GM12878 (cell line): ENCODE measurements around the gene ABCB4. TPM values are rescaled to one million over a fixed set of nuclear protein-coding genes. Genes with fewer than 3 reads are reported as not detected.

Experiments used
- ATAC-seq: fragments of 200-7000 bp; cut with Tn5 transposase; 3 replicates; pipeline ENCODE4 v1.9.1; 2020; ENCODE audit warnings: mild to moderate bottlenecking, moderate library complexity
- BruUV-seq: library from RNA; stranded (reverse); fragments of 400-500 nt; replicated peaks from 2 replicates; lab custom pipeline; 2021; lab: Mats Ljungman, UMichigan
- CTCF ChIA-PET: fragments of 300-600 bp; sonication (Branson Sonifier 250); formaldehyde crosslinking; extraction: SDS; loops from one replicate; lab custom pipeline; 2021; ENCODE audit warnings: inconsistent platforms; lab: Yijun Ruan, JAX
- POLR2A ChIA-PET: fragments of 350-600 bp; formaldehyde crosslinking; extraction: SDS; loops from one replicate; lab custom pipeline; 2021; ENCODE audit warnings: inconsistent platforms; lab: Charles Lee
- RAD21 ChIA-PET: fragments of 300-600 bp; sonication (Branson Sonifier 250); formaldehyde crosslinking; loops from one replicate; lab custom pipeline; 2023; ENCODE audit warnings: antibody characterized with exemption; ENCODE audit not compliant: unreplicated experiment; lab: Charles Lee
- SMC1A ChIA-PET: fragments of 300-600 bp; sonication (Branson Sonifier 250); formaldehyde crosslinking; loops from one replicate; lab custom pipeline; 2023; ENCODE audit not compliant: unreplicated experiment, uncharacterized antibody; lab: Charles Lee
- DNase-seq: peaks from one replicate; pipeline ENCODE4 v3.0.0-alpha.2; 2011; ENCODE audit warnings: low read depth, low spot score
- FAIRE-seq: peaks from 3 replicates; lab custom pipeline; 2011; peaks lifted over from hg19 to GRCh38; lab: Jason Lieb, UNC
- H2AFZ ChIP-seq: 2 replicates; pipeline ENCODE4 v1.6.0; 2011; ENCODE audit warnings: low read depth, low read length, control low read depth; ENCODE audit not compliant: control insufficient read depth
- H3K27ac ChIP-seq: 2 replicates; pipeline ENCODE4 v1.5.1; 2011; ENCODE audit warnings: control low read depth; ENCODE audit not compliant: control insufficient read depth, insufficient read depth
- H3K27me3 ChIP-seq, 2 experiments: replicated peaks in 1 of 2; 2 replicates each; pipeline versions ENCODE4 v1.6.0 to v1.6.1; 2011; ENCODE audit warnings: low read length in 1 of 2; ENCODE audit not compliant: control insufficient read depth in 2 of 2, insufficient read depth in 2 of 2
- H3K36me3 ChIP-seq, 2 experiments: 2 replicates each; pipeline ENCODE4 v1.5.1; 2011; ENCODE audit warnings: low read length in 1 of 2; ENCODE audit not compliant: control insufficient read depth in 2 of 2, insufficient read depth in 2 of 2
- H3K4me1 ChIP-seq: 2 replicates; pipeline ENCODE4 v1.6.1; 2011; ENCODE audit warnings: mild to moderate bottlenecking, low read length, moderate library complexity, mixed read lengths; ENCODE audit not compliant: control insufficient read depth, insufficient read depth
- H3K4me2 ChIP-seq: 2 replicates; pipeline ENCODE4 v1.6.0; 2011; ENCODE audit warnings: control low read depth; ENCODE audit not compliant: control insufficient read depth, insufficient read depth
- H3K4me3 ChIP-seq: fragments of 200-600 bp; sonication (generic); 2 replicates; pipeline ENCODE4 v1.5.1; 2016
- H3K79me2 ChIP-seq: 2 replicates; pipeline ENCODE4 v1.6.0; 2011; ENCODE audit warnings: low read length; ENCODE audit not compliant: control insufficient read depth, insufficient read depth
- H3K9ac ChIP-seq: 2 replicates; pipeline ENCODE4 v1.8.0; 2011; ENCODE audit warnings: low read length, control low read depth, mixed read lengths; ENCODE audit not compliant: control insufficient read depth, insufficient read depth
- H3K9me3 ChIP-seq: replicated peaks from 3 replicates; pipeline ENCODE4 v1.5.1; 2011; ENCODE audit warnings: mild to moderate bottlenecking, low read length; ENCODE audit not compliant: control insufficient read depth, insufficient read depth
- H4K20me1 ChIP-seq: 2 replicates; pipeline ENCODE4 v1.6.0; 2011; ENCODE audit not compliant: control insufficient read depth, insufficient read depth
- BCL3 ChIP-seq: IDR thresholded peaks from 2 replicates; pipeline ENCODE4 v1.6.1; 2011; ENCODE audit warnings: borderline replicate concordance, low read depth, mild to moderate bottlenecking, moderate library complexity, low read length; ENCODE audit not compliant: insufficient read depth, poor library complexity, severe bottlenecking
- CBX5 ChIP-seq: sonication (generic); IDR thresholded peaks from 2 replicates; pipeline ENCODE4 v1.6.1; 2016; ENCODE audit warnings: low read depth, moderate library complexity, mild to moderate bottlenecking, inconsistent platforms
- CHD2 ChIP-seq: IDR thresholded peaks from 2 replicates; pipeline ENCODE4 v1.6.1; 2011; ENCODE audit warnings: low read depth, low read length, improper control_type of control experiment, borderline replicate concordance
- DPF2 ChIP-seq: fragments of 450-650 bp; IDR thresholded peaks from 2 replicates; pipeline ENCODE4 v1.6.1; 2017; ENCODE audit warnings: mild to moderate bottlenecking
- GATAD2B ChIP-seq: fragments of 450-650 bp; conservative IDR thresholded peaks from 2 replicates; pipeline ENCODE4 v1.6.1; 2017; ENCODE audit warnings: low read depth, mild to moderate bottlenecking, moderate library complexity
- HSF1 ChIP-seq: fragments of 150-350 bp; IDR thresholded peaks from 2 replicates; pipeline ENCODE4 v1.6.1; 2014; ENCODE audit warnings: mild to moderate bottlenecking, low read depth, low read length
- PAX5 ChIP-seq: IDR thresholded peaks from 2 replicates; pipeline ENCODE4 v1.6.1; 2011; ENCODE audit warnings: low read depth, low read length, borderline replicate concordance
- SIX5 ChIP-seq: IDR thresholded peaks from 2 replicates; pipeline ENCODE4 v1.6.1; 2011; ENCODE audit warnings: mild to moderate bottlenecking, low read depth, low read length, moderate library complexity; ENCODE audit not compliant: severe bottlenecking
- TARDBP ChIP-seq: IDR thresholded peaks from 2 replicates; pipeline ENCODE4 v1.6.1; 2016; ENCODE audit warnings: borderline replicate concordance
- ZZZ3 ChIP-seq: IDR thresholded peaks from 2 replicates; pipeline ENCODE4 v1.6.1; 2011; ENCODE audit warnings: low read depth; ENCODE audit not compliant: control insufficient read depth, insufficient read length
- WGBS: methylation state at CpG from one replicate; pipeline ENCODE4 v1.1.6; 2016; ENCODE audit warnings: low lambda C conversion rate; ENCODE audit not compliant: insufficient replicate concordance, insufficient coverage; ENCODE audit errors: missing lambda C conversion rate; 5-methylcytosine and 5-hydroxymethylcytosine counted together
- in situ Hi-C: fragments of 300-500 bp; cut with MboI; formaldehyde crosslinking; loops from 9 replicates; pipeline ENCODE4 v1.14.3; 2018; ENCODE audit warnings: mixed read lengths
- intact Hi-C: fragments of 100-400 bp; cut with micrococcal nuclease; formaldehyde crosslinking; loops from one replicate; pipeline ENCODE4 v1.14.2; 2022; ENCODE audit not compliant: unreplicated experiment
- polyA plus RNA-seq, 11 experiments: library from polyadenylated mRNA; depleted of rRNA in 4 of 11; unstranded in 6 of 11; stranded (reverse) in 5 of 11; fragments of >200 nt; fragmentation: Nextera tagmentation in 4 of 11; fragmentation: Illumina TruSeq in 1 of 11; extraction: Ambion mirVana in 4 of 11; extraction: Trizol in 1 of 11; gene quantifications; 1 replicate in 1 of 11; 2 replicates in 10 of 11; pipeline versions ENCODE4 v1.2.1 to v1.2.3, GENCODE V29; 2011 to 2016; ENCODE audit warnings: inconsistent platforms in 2 of 11, missing spikeins in 2 of 11, low read depth in 1 of 11
- total RNA-seq, 4 experiments: library from RNA; depleted of rRNA in 3 of 4; stranded (reverse); fragments of >200 nt in 3 of 4; fragmentation: Illumina TruSeq in 1 of 4; extraction: Trizol in 1 of 4; gene quantifications; 2 replicates each; pipeline versions ENCODE4 v1.2.1 to v1.2.3, GENCODE V29; 2013 to 2021
- TF ChIP-seq, protein P1 (sequence below): fragments of 450-650 bp; IDR thresholded peaks from 2 replicates; pipeline ENCODE4 v1.6.1; 2016; ENCODE audit warnings: mild to moderate bottlenecking

ABCB4 gene
- total and polyA plus RNA-seq, 10 of the 15 experiments (the other 5 are each of a cell fraction or from before 2014, with no cell fraction given), result 1.9 to 8.3 (median 4.4) TPM

DNA sequence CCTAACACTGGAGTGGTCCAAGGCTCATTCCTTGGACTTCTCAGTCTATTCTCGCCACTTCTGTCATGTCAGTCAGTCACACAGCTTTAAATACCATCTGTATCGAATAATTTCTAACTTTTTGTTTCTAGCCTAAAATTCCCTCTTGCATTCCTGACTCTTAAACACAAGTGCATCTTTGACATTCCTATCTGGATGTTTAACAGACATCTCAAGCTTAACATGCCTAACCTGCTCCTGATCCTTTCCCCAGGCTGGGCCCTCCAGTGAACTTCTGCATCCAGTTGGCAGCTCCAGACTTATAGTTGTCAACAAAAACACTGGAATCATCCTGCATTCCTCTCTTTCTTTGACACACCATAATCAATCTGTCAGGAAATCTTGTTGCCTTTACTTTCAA is 4.5 kb upstream of the ABCB4 start:
- in situ Hi-C loops, result no loop called here
- no peak overlapping the region for H3K27ac ChIP-seq
- H4K20me1 ChIP-seq, result no peaks in the 10 kb centered on the region
- H3K79me2 ChIP-seq, result no peaks in the 10 kb centered on the region
- no peak overlapping the region for H3K4me3 ChIP-seq
- H3K9me3 ChIP-seq, result no peaks in the 10 kb centered on the region; the same call in 2 of the 3 replicates
- no peak overlapping the region for H2AFZ ChIP-seq
- no TSS peak for BruUV-seq
- 79% methylated on average over 2 of the region's 2 CpGs for WGBS
- no peak overlapping the region for H3K4me2 ChIP-seq
- DNase-seq (no peak), FAIRE-seq (no peak), ATAC-seq (no peak)
- peaks cover 7% of the 10 kb centered on the region for H3K4me1 ChIP-seq
- POLR2A ChIA-PET, result no interaction called here
- no peaks in the 10 kb centered on the region for H3K36me3 ChIP-seq
- intact Hi-C loops, result loop anchor here (10.0 kb wide), 1 partner anchor 395 kb away; the partner anchor contains the start of genes DBF4 and SLC25A40
- SMC1A ChIA-PET, result interaction anchor here (1.0 to 2.1 kb wide), 4 partner anchors 10 to 121 kb away, joined by 3 to 6 read pairs (median 3); partner anchors contain the start of gene ABCB1
- H3K9ac ChIP-seq, result no peak overlapping the region
- CTCF ChIA-PET, result interaction anchor here (1.5 kb wide), 1 partner anchor 40 kb away, joined by 3 read pairs; no protein-coding TSS in a partner anchor
- RAD21 ChIA-PET, result interaction anchor here (1.4 to 1.5 kb wide), 2 partner anchors 25 to 119 kb away, joined by 3 to 4 read pairs; no protein-coding TSS in a partner anchor
- TF ChIP-seq TARDBP (no peak), PAX5 (no peak), SIX5 (no peak), CHD2 (no peak), HSF1 (no peak), ZZZ3 (no peak), CBX5 (no peak), BCL3 (no peak), DPF2 (no peak), GATAD2B (no peak)
- TF ChIP-seq, protein P1, sequence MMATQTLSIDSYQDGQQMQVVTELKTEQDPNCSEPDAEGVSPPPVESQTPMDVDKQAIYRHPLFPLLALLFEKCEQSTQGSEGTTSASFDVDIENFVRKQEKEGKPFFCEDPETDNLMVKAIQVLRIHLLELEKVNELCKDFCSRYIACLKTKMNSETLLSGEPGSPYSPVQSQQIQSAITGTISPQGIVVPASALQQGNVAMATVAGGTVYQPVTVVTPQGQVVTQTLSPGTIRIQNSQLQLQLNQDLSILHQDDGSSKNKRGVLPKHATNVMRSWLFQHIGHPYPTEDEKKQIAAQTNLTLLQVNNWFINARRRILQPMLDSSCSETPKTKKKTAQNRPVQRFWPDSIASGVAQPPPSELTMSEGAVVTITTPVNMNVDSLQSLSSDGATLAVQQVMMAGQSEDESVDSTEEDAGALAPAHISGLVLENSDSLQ, result no peak
- no peaks in the 10 kb centered on the region for H3K27me3 ChIP-seq
